ENCODE measurements around the gene PXMP4. TPM values are rescaled to one million over a fixed set of nuclear protein-coding genes. Genes with fewer than 3 reads are reported as not detected.

Gene PXMP4
- total RNA-seq, 1 experiment from 2014 or later, result 7.5 TPM

DNA sequence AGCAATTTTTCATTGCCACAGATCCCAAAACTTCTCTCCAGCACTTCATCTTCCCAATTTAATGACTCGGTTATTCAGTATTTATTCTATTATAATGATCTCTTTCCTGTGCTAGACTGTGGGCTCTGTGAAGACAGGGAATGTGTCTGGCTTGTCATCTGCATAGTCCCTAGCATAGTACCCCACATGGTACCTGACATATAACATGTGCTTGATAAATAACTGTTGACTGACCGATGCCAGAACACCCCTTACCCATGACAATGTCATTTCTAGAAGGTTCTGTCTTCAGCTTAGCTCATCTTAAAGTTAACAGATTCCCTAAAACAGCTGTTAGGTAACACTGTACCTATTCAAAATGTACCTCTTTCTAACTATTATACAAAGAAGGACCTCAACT lies 3.6 kb downstream of the PXMP4 start:
- Histone ChIP-seq H3K9me3 (ENCODE audit: low read depth, low read length, poor library complexity, severe bottlenecking) (no peaks in the 10 kb centered on the region), H3K27ac (ENCODE audit: low read depth, low read length, poor library complexity, severe bottlenecking) (no peak overlapping the region), H3K4me3 (ENCODE audit: low read depth, low read length, poor library complexity, severe bottlenecking) (no peak overlapping the region), H3K27me3 (replicated peaks; ENCODE audit: insufficient read depth, low read depth, low read length, poor library complexity) (no peaks in the 10 kb centered on the region), H3K36me3 (ENCODE audit: insufficient read depth, low read length, poor library complexity, severe bottlenecking) (no peaks in the 10 kb centered on the region), H3K4me1 (ENCODE audit: insufficient read depth, low read length, poor library complexity, severe bottlenecking) (peaks cover 4% of the 10 kb centered on the region)
- POLR2A ChIA-PET (ENCODE audit: low non-redundant PET), result interaction anchor here (0.6 kb wide), 1 partner anchor 171 kb away, joined by 4 read pairs; no protein-coding TSS in a partner anchor
- DNase-seq (ENCODE audit: low spot score), result no peak
- no TSS peak for BruUV-seq (replicated peaks)
- CTCF ChIA-PET, result no interaction called here
- no peak for TF ChIP-seq EZH2 (IDR thresholded peaks at IDR 0.05; ENCODE audit: borderline replicate concordance, low read depth, low read length, poor library complexity, severe bottlenecking)
- TF ChIP-seq, protein P1, sequence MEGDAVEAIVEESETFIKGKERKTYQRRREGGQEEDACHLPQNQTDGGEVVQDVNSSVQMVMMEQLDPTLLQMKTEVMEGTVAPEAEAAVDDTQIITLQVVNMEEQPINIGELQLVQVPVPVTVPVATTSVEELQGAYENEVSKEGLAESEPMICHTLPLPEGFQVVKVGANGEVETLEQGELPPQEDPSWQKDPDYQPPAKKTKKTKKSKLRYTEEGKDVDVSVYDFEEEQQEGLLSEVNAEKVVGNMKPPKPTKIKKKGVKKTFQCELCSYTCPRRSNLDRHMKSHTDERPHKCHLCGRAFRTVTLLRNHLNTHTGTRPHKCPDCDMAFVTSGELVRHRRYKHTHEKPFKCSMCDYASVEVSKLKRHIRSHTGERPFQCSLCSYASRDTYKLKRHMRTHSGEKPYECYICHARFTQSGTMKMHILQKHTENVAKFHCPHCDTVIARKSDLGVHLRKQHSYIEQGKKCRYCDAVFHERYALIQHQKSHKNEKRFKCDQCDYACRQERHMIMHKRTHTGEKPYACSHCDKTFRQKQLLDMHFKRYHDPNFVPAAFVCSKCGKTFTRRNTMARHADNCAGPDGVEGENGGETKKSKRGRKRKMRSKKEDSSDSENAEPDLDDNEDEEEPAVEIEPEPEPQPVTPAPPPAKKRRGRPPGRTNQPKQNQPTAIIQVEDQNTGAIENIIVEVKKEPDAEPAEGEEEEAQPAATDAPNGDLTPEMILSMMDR (conservative IDR thresholded peaks at IDR 0.05; ENCODE audit: low read depth, low read length), result no peak
- intact Hi-C loops (cut with micrococcal nuclease; ENCODE audit: unreplicated experiment), result no loop called here

DNA sequence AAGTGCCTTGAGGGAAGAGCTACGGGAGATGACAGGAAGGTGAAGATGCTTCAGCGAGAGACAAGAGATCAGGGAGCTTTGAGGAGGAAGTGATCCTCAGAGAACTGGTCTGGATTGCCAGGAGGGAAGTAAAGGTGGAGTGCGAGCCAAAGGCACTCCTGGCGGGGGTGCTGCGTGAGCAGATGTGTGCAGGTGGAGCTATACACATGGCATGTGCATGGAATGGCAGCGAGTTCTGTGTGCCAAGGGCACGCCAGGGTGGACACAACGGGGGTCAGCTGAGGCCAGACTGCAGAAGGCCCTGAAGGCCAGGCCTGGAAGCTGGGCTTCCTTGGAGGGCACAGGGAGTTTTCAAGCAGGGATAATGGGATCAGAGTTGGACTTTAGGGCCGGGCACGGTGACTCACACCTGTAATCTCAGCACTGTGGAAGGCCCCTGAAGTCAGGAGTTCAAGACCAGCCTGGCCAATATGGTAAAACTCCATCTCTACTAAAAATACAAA lies 6.2 kb downstream of the PXMP4 start:
- intact Hi-C loops (cut with micrococcal nuclease; ENCODE audit: unreplicated experiment), result no loop called here
- CTCF ChIA-PET, result no interaction called here

DNA sequence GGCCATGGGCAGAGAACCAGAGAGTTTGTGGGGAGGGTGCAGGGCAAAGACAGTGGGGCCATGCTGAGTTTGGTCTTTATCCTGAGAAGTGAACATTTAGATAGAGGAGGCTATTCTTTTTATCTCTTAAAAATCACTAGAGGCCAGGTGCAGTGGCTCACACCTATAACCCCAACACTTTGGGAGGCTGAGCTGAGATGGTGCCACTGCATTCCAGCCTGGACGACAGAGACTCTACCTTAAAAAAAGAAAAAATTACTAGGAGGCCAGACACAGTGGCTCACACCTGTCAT lies 8.7 kb downstream of the PXMP4 start:
- H3K27ac ChIP-seq (ENCODE audit: low read depth, low read length, poor library complexity, severe bottlenecking), result no peak overlapping the region
- no peak overlapping the region for H3K4me3 ChIP-seq (ENCODE audit: low read depth, low read length, poor library complexity, severe bottlenecking)
- intact Hi-C loops (cut with micrococcal nuclease; ENCODE audit: unreplicated experiment), result no loop called here
- H3K4me1 ChIP-seq (ENCODE audit: insufficient read depth, low read length, poor library complexity, severe bottlenecking), result no peaks in the 10 kb centered on the region
- no TSS peak for BruUV-seq (replicated peaks)
- DNase-seq (ENCODE audit: low spot score), result no peak
- TF ChIP-seq, protein P1 (conservative IDR thresholded peaks at IDR 0.05; ENCODE audit: low read depth, low read length), result no peak
- no peak for TF ChIP-seq EZH2 (IDR thresholded peaks at IDR 0.05; ENCODE audit: borderline replicate concordance, low read depth, low read length, poor library complexity, severe bottlenecking)
- POLR2A ChIA-PET (ENCODE audit: low non-redundant PET), result no interaction called here
- CTCF ChIA-PET, result no interaction called here
- no peaks in the 10 kb centered on the region for H3K9me3 ChIP-seq (ENCODE audit: low read depth, low read length, poor library complexity, severe bottlenecking)
- no peaks in the 10 kb centered on the region for H3K36me3 ChIP-seq (ENCODE audit: insufficient read depth, low read length, poor library complexity, severe bottlenecking)
- H3K27me3 ChIP-seq (replicated peaks; ENCODE audit: insufficient read depth, low read depth, low read length, poor library complexity), result no peaks in the 10 kb centered on the region

More for the DNA sequence above, 6.2 kb downstream of the PXMP4 start:
- H3K36me3 ChIP-seq (ENCODE audit: insufficient read depth, low read length, poor library complexity, severe bottlenecking), result no peaks in the 10 kb centered on the region
- H3K4me3 ChIP-seq (ENCODE audit: low read depth, low read length, poor library complexity, severe bottlenecking), result no peak overlapping the region
- no peaks in the 10 kb centered on the region for H3K27me3 ChIP-seq (replicated peaks; ENCODE audit: insufficient read depth, low read depth, low read length, poor library complexity)
- H3K9me3 ChIP-seq (ENCODE audit: low read depth, low read length, poor library complexity, severe bottlenecking), result no peaks in the 10 kb centered on the region
- no peaks in the 10 kb centered on the region for H3K4me1 ChIP-seq (ENCODE audit: insufficient read depth, low read length, poor library complexity, severe bottlenecking)
- no TSS peak for BruUV-seq (replicated peaks)
- no peak overlapping the region for H3K27ac ChIP-seq (ENCODE audit: low read depth, low read length, poor library complexity, severe bottlenecking)
- DNase-seq (ENCODE audit: low spot score), result no peak
- TF ChIP-seq, protein P1 (conservative IDR thresholded peaks at IDR 0.05; ENCODE audit: low read depth, low read length), result no peak
- TF ChIP-seq EZH2 (IDR thresholded peaks at IDR 0.05; ENCODE audit: borderline replicate concordance, low read depth, low read length, poor library complexity, severe bottlenecking), result no peak
- POLR2A ChIA-PET (ENCODE audit: low non-redundant PET), result no interaction called here

All from A673 (cell line).